Activated CD8-positive, alpha-beta memory T cell treated with anti-CD3 and anti-CD28 coated beads, Interleukin-2, amount 10 ng/mL, durations not matched to agents 7 days and 5 days (primary cell): Measurements from ENCODE around the gene THAP4. TPM values are rescaled to one million over a fixed set of nuclear protein-coding genes. Genes with fewer than 3 reads are reported as not detected.

Experiments
- ATAC-seq: fragments of 150-1000 bp; cut with Tn5 transposase; one replicate; pipeline ENCODE4 v1.10.0; 2021; ENCODE audit warnings: moderate library complexity
- CTCF ChIA-PET: fragments of 350-600 bp; sonication (Branson Sonifier 250); formaldehyde crosslinking; loops from one replicate; lab custom pipeline; 2021; ENCODE audit warnings: antibody characterized with exemption; lab: Charles Lee
- DNase-seq: peaks from one replicate; pipeline ENCODE4 v3.0.0-alpha.2; 2020
- H3K27ac Mint-ChIP-seq: one replicate; pipeline ENCODE4 v1.8.0; 2021; ENCODE audit warnings: mild to moderate bottlenecking, mixed read lengths
- H3K27me3 Mint-ChIP-seq: one replicate; pipeline ENCODE4 v1.8.0; 2021; ENCODE audit warnings: mixed read lengths
- H3K36me3 Mint-ChIP-seq: one replicate; pipeline ENCODE4 v1.8.0; 2021; ENCODE audit warnings: mild to moderate bottlenecking, mixed read lengths
- H3K4me1 Mint-ChIP-seq: one replicate; pipeline ENCODE4 v1.8.0; 2021; ENCODE audit warnings: mixed read lengths
- H3K4me3 Mint-ChIP-seq: one replicate; pipeline ENCODE4 v1.8.0; 2021; ENCODE audit warnings: mild to moderate bottlenecking, moderate library complexity, mixed read lengths
- H3K9me3 Mint-ChIP-seq: one replicate; pipeline ENCODE4 v1.8.0; 2022; ENCODE audit warnings: low read depth, mixed read lengths
- total RNA-seq, 2 experiments: library from RNA; stranded (reverse); gene quantifications; one replicate each; pipeline ENCODE4 v1.2.3, GENCODE V29; 2021

Gene THAP4
- total RNA-seq, 2 experiments from 2014 or later, result 38.1 to 39.3 TPM

DNA sequence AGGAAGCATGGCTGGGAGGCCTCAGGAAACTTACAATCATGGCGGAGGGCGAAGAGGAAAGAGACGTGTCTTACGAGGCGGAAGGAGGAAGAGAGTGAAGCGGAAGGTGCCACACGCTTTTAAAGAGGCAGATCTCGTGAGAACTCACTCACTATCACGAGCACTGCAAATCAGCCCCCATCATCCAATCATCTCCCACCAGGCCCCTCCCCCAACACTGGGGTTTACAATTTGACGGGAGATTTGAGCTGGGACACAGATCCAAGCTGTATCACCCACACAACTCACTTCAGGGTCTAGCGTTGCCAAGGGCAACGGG is 83.5 kb downstream of the THAP4 start:
- Mint-ChIP-seq H3K9me3 (no peaks in the 10 kb centered on the region), H3K27me3 (peaks cover 50% of the 10 kb centered on the region), H3K4me3 (no peak overlapping the region), H3K36me3 (peaks cover 4% of the 10 kb centered on the region), H3K27ac (no peak overlapping the region), H3K4me1 (peaks cover 9% of the 10 kb centered on the region)
- ATAC-seq (no peak), DNase-seq (no peak)
- CTCF ChIA-PET, result interaction anchor here (0.6 kb wide), 1 partner anchor 47 kb away, joined by 4 read pairs; no protein-coding TSS in a partner anchor

GRCh38 chr2:241551998-241552737 is 84.8 kb downstream of the THAP4 start:
- no peak overlapping the region for H3K27ac Mint-ChIP-seq
- H3K4me1 Mint-ChIP-seq, result peaks cover 7% of the 10 kb centered on the region
- no peak for ATAC-seq
- H3K4me3 Mint-ChIP-seq, result no peak overlapping the region
- peaks cover 37% of the 10 kb centered on the region for H3K27me3 Mint-ChIP-seq
- CTCF ChIA-PET, result no interaction called here
- H3K9me3 Mint-ChIP-seq, result no peaks in the 10 kb centered on the region
- H3K36me3 Mint-ChIP-seq, result peaks cover 4% of the 10 kb centered on the region
- DNase-seq, result no peak

DNA sequence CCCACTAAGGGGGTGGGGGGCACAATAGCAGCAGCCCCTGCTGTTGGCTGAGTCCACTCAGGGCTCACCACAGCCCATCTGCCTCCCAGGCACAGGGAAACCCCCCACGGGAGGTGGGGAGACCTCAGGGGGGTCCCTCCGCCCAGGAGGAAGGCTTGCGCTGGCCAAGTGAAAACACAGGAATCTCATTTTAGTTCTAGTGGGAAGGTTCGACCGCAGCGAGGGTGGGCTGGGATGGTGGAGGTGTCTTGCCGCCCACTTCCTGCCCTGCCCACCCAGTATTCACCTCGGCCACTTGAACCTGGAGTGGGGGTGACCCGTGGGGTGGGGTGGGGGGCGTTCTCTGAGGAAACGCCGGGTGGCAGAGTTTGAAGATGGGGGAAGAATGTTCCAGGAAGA is 85.4 kb downstream of the THAP4 start:
- Mint-ChIP-seq H3K27me3 (peaks cover 31% of the 10 kb centered on the region), H3K36me3 (peaks cover under 1% of the 10 kb centered on the region), H3K4me3 (no peak overlapping the region), H3K27ac (no peak overlapping the region), H3K9me3 (no peaks in the 10 kb centered on the region), H3K4me1 (peaks cover 7% of the 10 kb centered on the region)
- CTCF ChIA-PET, result no interaction called here
- DNase-seq (no peak), ATAC-seq (no peak)

DNA sequence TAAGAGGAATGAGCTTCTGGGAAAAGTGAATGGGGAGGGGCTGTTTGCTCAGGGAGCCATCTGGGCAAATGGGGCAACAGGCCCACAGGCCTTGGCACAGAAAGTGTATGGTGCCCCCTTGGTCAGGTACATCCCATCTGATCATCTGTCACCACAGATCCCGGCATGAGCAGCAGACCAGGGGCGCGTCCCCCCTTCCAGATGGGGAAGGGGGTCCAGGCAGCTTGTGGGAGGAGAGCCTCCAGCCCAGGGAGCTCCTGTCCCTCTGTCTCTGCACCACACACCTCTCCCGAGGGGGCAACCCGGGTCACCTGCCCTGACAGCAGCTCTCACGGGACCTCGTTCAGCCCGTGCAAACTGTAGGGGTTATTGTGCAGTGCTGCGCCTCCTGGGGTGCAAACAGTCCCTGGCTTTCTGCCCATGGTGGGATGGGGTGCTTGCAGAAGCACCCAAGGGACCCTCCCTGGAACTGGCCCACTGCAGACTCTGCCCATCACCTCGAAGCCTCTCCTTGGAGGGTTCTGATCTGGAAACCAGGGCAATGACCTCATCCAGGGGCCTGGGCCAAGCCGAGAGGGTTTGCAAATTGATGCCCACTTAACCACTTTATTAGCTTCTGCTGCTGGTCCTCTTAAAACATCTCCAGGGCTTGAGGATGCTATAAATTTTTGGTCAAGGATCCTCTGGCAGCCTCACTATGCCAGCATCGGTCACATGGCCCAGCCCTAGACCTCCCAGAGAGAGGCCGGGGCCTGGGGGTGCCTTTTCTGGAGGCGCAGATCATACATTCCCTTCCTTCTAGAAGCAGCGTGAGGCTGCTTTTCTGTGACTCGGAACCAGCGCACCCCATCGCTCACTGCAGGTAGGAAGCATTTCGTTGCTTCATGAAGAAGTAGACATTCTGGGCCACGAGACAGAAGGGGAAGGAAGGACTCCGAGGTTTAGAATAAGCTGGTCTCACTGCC is 86.1 kb downstream of the THAP4 start:
- H3K27me3 Mint-ChIP-seq, result peaks cover 27% of the 10 kb centered on the region
- DNase-seq (no peak), ATAC-seq (no peak)
- no peak overlapping the region for H3K4me3 Mint-ChIP-seq
- no peaks in the 10 kb centered on the region for H3K9me3 Mint-ChIP-seq
- no peaks in the 10 kb centered on the region for H3K36me3 Mint-ChIP-seq
- H3K4me1 Mint-ChIP-seq, result peaks cover 5% of the 10 kb centered on the region
- CTCF ChIA-PET, result no interaction called here
- no peak overlapping the region for H3K27ac Mint-ChIP-seq

- no peaks in the 10 kb centered on the region for H3K36me3 Mint-ChIP-seq
- H3K4me3 Mint-ChIP-seq, result no peak overlapping the region
- no peak for ATAC-seq
- CTCF ChIA-PET, result no interaction called here
- no peak overlapping the region for H3K27ac Mint-ChIP-seq
- no peak for DNase-seq
- peaks cover 13% of the 10 kb centered on the region for H3K27me3 Mint-ChIP-seq
- H3K9me3 Mint-ChIP-seq, result no peaks in the 10 kb centered on the region
- no peaks in the 10 kb centered on the region for H3K4me1 Mint-ChIP-seq
These were observed 88.5 kb downstream of the THAP4 start for GRCh38 chr2:241548451-241548835.

- H3K27me3 Mint-ChIP-seq, result peaks cover 16% of the 10 kb centered on the region
- no peak overlapping the region for H3K27ac Mint-ChIP-seq
- CTCF ChIA-PET, result no interaction called here
- ATAC-seq, result no peak
- no peaks in the 10 kb centered on the region for H3K9me3 Mint-ChIP-seq
- H3K4me3 Mint-ChIP-seq, result no peak overlapping the region
- H3K36me3 Mint-ChIP-seq, result no peaks in the 10 kb centered on the region
- H3K4me1 Mint-ChIP-seq, result no peaks in the 10 kb centered on the region
- DNase-seq, result no peak
These were observed 89.0 kb downstream of the THAP4 start for GRCh38 chr2:241547781-241548450.

GRCh38 chr2:241546771-241547498 is 90.0 kb downstream of the THAP4 start:
- ATAC-seq, result no peak
- no peaks in the 10 kb centered on the region for H3K9me3 Mint-ChIP-seq
- no peaks in the 10 kb centered on the region for H3K4me1 Mint-ChIP-seq
- no peak for DNase-seq
- CTCF ChIA-PET, result no interaction called here
- peaks cover 24% of the 10 kb centered on the region for H3K27me3 Mint-ChIP-seq
- no peak overlapping the region for H3K27ac Mint-ChIP-seq
- H3K4me3 Mint-ChIP-seq, result no peak overlapping the region
- no peaks in the 10 kb centered on the region for H3K36me3 Mint-ChIP-seq

- Mint-ChIP-seq H3K36me3 (no peaks in the 10 kb centered on the region), H3K27me3 (peaks cover 18% of the 10 kb centered on the region), H3K4me3 (no peak overlapping the region), H3K27ac (no peak overlapping the region), H3K4me1 (no peaks in the 10 kb centered on the region), H3K9me3 (no peaks in the 10 kb centered on the region)
- CTCF ChIA-PET, result no interaction called here
- ATAC-seq, result no peak
- no peak for DNase-seq
These were observed 91.2 kb downstream of the THAP4 start for GRCh38 chr2:241545523-241546473.

GRCh38 chr2:241545106-241545505 is 91.9 kb downstream of the THAP4 start:
- Mint-ChIP-seq H3K9me3 (no peaks in the 10 kb centered on the region), H3K36me3 (no peaks in the 10 kb centered on the region), H3K27ac (no peak overlapping the region), H3K4me3 (no peak overlapping the region), H3K27me3 (peaks cover 25% of the 10 kb centered on the region), H3K4me1 (peaks cover 3% of the 10 kb centered on the region)
- no peak for DNase-seq
- CTCF ChIA-PET, result no interaction called here
- no peak for ATAC-seq

DNA sequence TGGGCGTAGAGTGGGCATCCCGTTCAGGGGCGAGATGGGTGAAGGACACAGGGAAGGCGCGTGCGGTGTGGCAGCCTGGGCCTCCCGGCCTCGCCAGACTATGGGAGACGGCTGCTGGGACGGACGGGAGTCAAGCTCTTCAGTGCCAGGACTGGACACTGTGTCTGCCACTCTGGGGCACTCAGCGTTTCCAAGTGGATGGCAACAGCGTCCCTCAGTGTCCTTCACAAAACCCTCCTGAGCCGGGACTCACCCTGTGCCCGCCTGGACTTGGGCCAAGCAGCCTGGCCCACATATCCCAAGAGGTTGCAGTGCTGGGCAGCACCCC is 94.7 kb downstream of the THAP4 start:
- DNase-seq (no peak), ATAC-seq (no peak)
- Mint-ChIP-seq H3K4me3 (no peak overlapping the region), H3K27ac (no peak overlapping the region), H3K36me3 (no peaks in the 10 kb centered on the region), H3K4me1 (peaks cover 3% of the 10 kb centered on the region), H3K9me3 (no peaks in the 10 kb centered on the region), H3K27me3 (peaks cover 24% of the 10 kb centered on the region)
- CTCF ChIA-PET, result no interaction called here

- no peak for ATAC-seq
- CTCF ChIA-PET, result no interaction called here
- Mint-ChIP-seq H3K27me3 (peaks cover 24% of the 10 kb centered on the region), H3K9me3 (no peaks in the 10 kb centered on the region), H3K27ac (no peak overlapping the region), H3K36me3 (no peaks in the 10 kb centered on the region), H3K4me3 (no peak overlapping the region), H3K4me1 (peaks cover 3% of the 10 kb centered on the region)
- DNase-seq, result no peak
These were observed 95.2 kb downstream of the THAP4 start for GRCh38 chr2:241541564-241542277.
